HG02759 (cell line): ENCODE data around the gene HOXB2.

Experiments
- ATAC-seq: cut with Tn5 transposase; IDR thresholded peaks from one replicate; pipeline ENCODE4 v1.9.1; 2021; ENCODE audit warnings: mild to moderate bottlenecking, moderate library complexity; ENCODE audit not compliant: unreplicated experiment

Gene HOXB2

DNA sequence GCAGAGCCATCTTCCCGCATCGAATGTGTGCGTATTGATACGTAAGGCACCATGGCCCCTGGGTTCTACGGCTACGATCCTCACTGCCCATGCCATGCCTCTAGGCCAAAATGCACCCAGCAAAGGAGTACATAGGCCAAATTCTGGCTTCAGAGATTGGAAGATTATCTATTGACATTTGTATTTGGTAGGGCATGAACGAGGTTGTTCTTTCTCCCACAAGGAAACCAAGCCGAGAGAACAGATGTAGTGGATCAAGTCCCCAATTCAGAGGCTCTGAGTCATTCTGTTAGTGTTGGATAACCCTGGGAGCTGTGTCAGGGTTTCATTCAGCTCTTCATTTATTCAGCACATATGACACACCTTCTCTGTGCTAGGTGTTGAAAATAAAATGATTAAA is 50.6 kb downstream of the HOXB2 start:
- no peak for ATAC-seq
